Mononuclear cell (primary cell): ENCODE results near the gene WDR48. TPM values are rescaled to one million over a fixed set of nuclear protein-coding genes. Genes with fewer than 3 reads are reported as not detected.

Experiments
- H3K27me3 ChIP-seq: 2 replicates; pipeline ENCODE4 v1.6.0; 2011; ENCODE audit warnings: low read length, control low read depth; ENCODE audit not compliant: insufficient read depth
- H3K4me1 ChIP-seq: 2 replicates; pipeline ENCODE4 v1.5.1; 2011; ENCODE audit warnings: mild to moderate bottlenecking, low read length, control low read depth; ENCODE audit not compliant: insufficient read depth
- H3K4me3 ChIP-seq: 2 replicates; pipeline ENCODE4 v1.5.1; 2011; ENCODE audit warnings: mild to moderate bottlenecking, low read length, moderate library complexity
- H3K9me3 ChIP-seq: 2 replicates; pipeline ENCODE4 v1.5.1; 2011; ENCODE audit warnings: low read depth, mild to moderate bottlenecking, control low read depth, low read length
- total RNA-seq: library from RNA; depleted of rRNA; stranded (reverse); fragments of >200 nt; gene quantifications from one replicate; pipeline ENCODE4 v1.2.3, GENCODE V29; 2012

WDR48 gene
- total RNA-seq, 1 donor, result 123 TPM

- peaks cover 55% of the 10 kb centered on the region for H3K4me1 ChIP-seq
- H3K27me3 ChIP-seq, result no peaks in the 10 kb centered on the region
- H3K4me3 ChIP-seq, result no peak overlapping the region
- H3K9me3 ChIP-seq, result no peaks in the 10 kb centered on the region
Measured at GRCh38 chr3:39143051-39143885, 91.5 kb downstream of the WDR48 start.

- H3K4me3 ChIP-seq, result no peak overlapping the region
- no peaks in the 10 kb centered on the region for H3K9me3 ChIP-seq
- no peaks in the 10 kb centered on the region for H3K27me3 ChIP-seq
- H3K4me1 ChIP-seq, result peaks cover 65% of the 10 kb centered on the region
Measured at GRCh38 chr3:39144095-39144747, 92.4 kb downstream of the WDR48 start.

- H3K27me3 ChIP-seq, result no peaks in the 10 kb centered on the region
- peaks cover 71% of the 10 kb centered on the region for H3K4me1 ChIP-seq
Measured at GRCh38 chr3:39144748-39145380, 93.0 kb downstream of the WDR48 start.

GRCh38 chr3:39146083-39146501, 94.3 kb downstream of the WDR48 start:
- H3K4me3 ChIP-seq, result no peak overlapping the region
- no peaks in the 10 kb centered on the region for H3K9me3 ChIP-seq
- no peaks in the 10 kb centered on the region for H3K27me3 ChIP-seq
- H3K4me1 ChIP-seq, result peaks cover 75% of the 10 kb centered on the region

More at GRCh38 chr3:39144748-39145380, 93.0 kb downstream of the WDR48 start:
- Histone ChIP-seq H3K9me3 (no peaks in the 10 kb centered on the region), H3K4me3 (no peak overlapping the region)

Other genes starting within 250 kb of the WDR48 start
- gene SCN10A, start 235.8 kb upstream of the WDR48 start, total RNA-seq, result not detected
- gene SCN11A, start 72 bp upstream of the WDR48 start, total RNA-seq, result under 0.01 TPM
- 17.9 TPM for gene GORASP1, start 55.6 kb downstream of the WDR48 start, total RNA-seq
- gene TTC21A, start 55.7 kb downstream of the WDR48 start, total RNA-seq, result 5.6 TPM
- gene CSRNP1, start 101.6 kb downstream of the WDR48 start, total RNA-seq, result 294 TPM
- gene XIRP1, start 140.6 kb downstream of the WDR48 start, total RNA-seq, result under 0.01 TPM
- 5.7 TPM for gene CX3CR1, start 228.0 kb downstream of the WDR48 start, total RNA-seq